Midbrain (tissue), 1 donor: Measurements from ENCODE around the gene PIP4P1.
"Not testable (repeated sequence)": the region's sequence is repeated elsewhere in the genome, so short reads cannot be mapped to it uniquely, and the experiment has no call there.

ENCODE experiments used
- DNase-seq: peaks from one replicate; lab custom pipeline; 2025; lab: John Stamatoyannopoulos, UW

Gene PIP4P1

GRCh38 chr14:20476776-20477175 is 15.5 kb upstream of the PIP4P1 start:
- no peak for DNase-seq

GRCh38 chr14:20472536-20473169 is 11.4 kb upstream of the PIP4P1 start:
- no peak for DNase-seq

- no peak for DNase-seq
Measured at GRCh38 chr14:20470603-20470901, 9.3 kb upstream of the PIP4P1 start.

GRCh38 chr14:20469890-20470602 is 8.8 kb upstream of the PIP4P1 start:
- DNase-seq: peak; percentile 19

- DNase-seq: peak; percentile 85
Measured at GRCh38 chr14:20469242-20469889, 8.1 kb upstream of the PIP4P1 start, which contains the start of gene PNP. Gene PNP (plus strand): TSS chr14:20469406. CDS start chr14:20469525, 119 bp downstream.

GRCh38 chr14:20468764-20469241 is 7.6 kb upstream of the PIP4P1 start:
- DNase-seq: no peak

- no peak for DNase-seq
Measured at GRCh38 chr14:20460458-20461224, 593 bp downstream of the PIP4P1 start.

GRCh38 chr14:20458031-20458789 is 3.0 kb downstream of the PIP4P1 start:
- no peak for DNase-seq

GRCh38 chr14:20456971-20457370 is 4.3 kb downstream of the PIP4P1 start:
- no peak for DNase-seq

- DNase-seq: no peak
Measured at GRCh38 chr14:20455355-20456300, 5.6 kb downstream of the PIP4P1 start.

- DNase-seq: peak; percentile 99
Measured at GRCh38 chr14:20454516-20455354, 6.5 kb downstream of the PIP4P1 start, which contains the start of the genes APEX1 and OSGEP. Gene APEX1 (plus strand): TSS chr14:20455226. CDS start chr14:20455646, 420 bp downstream. Gene OSGEP (minus strand): TSS chr14:20454812. CDS start chr14:20454683, 129 bp downstream.

GRCh38 chr14:20452831-20453230 is 8.4 kb downstream of the PIP4P1 start:
- DNase-seq: not testable (repeated sequence)

GRCh38 chr14:20446889-20447288 is 14.3 kb downstream of the PIP4P1 start:
- DNase-seq: no peak

GRCh38 chr14:20443650-20444049 is 17.6 kb downstream of the PIP4P1 start:
- not testable (repeated sequence) for DNase-seq

GRCh38 chr14:20441461-20441860 is 19.8 kb downstream of the PIP4P1 start:
- DNase-seq: no peak

GRCh38 chr14:20440882-20441281 is 20.4 kb downstream of the PIP4P1 start:
- no peak for DNase-seq

- DNase-seq: no peak
Measured at GRCh38 chr14:20440465-20440864, 20.8 kb downstream of the PIP4P1 start.

- DNase-seq: no peak
Measured at GRCh38 chr14:20438664-20439063, 22.6 kb downstream of the PIP4P1 start.

- DNase-seq: no peak
Measured at GRCh38 chr14:20436363-20436755, 24.9 kb downstream of the PIP4P1 start.
